Measurements from ENCODE around the gene NR1D2. TPM values are rescaled to one million over a fixed set of nuclear protein-coding genes. Genes with fewer than 3 reads are reported as not detected.
A peak's percentile ranks its signal among the peaks of the same experiment; 100 is the strongest.

The NR1D2 gene
- total RNA-seq, 6 donors from 2014 or later, result 19.6 to 52.4 (median 38.9) TPM

DNA sequence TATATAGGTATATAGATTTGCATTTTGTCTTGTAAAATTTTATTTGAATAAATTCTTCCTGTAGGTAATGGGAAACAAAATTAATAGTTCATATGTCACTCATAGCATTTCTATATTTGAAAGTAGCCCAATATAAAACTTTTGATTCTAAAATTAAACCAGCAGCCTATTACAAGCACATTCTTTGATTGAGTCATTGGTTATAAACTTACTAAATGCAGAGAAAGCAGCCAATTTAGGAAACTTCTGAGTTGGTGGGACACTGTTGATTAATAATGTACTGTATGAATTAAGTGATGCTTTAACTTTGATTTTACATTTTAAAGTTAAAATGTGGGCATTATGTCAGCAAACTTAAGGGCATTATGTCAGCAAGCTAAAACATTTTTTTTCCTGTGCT, 34.5 kb downstream of the NR1D2 start:
- no peaks in the 10 kb centered on the region for H3K27me3 ChIP-seq
- TF ChIP-seq CTCF (IDR thresholded peaks at IDR 0.05) (no peak), POLR2A (IDR thresholded peaks at IDR 0.05) (no peak), POLR2AphosphoS5 (IDR thresholded peaks at IDR 0.05) (no peak), EP300 (IDR thresholded peaks at IDR 0.05) (no peak)
- no peak overlapping the region for H3K27ac ChIP-seq
- no peaks in the 10 kb centered on the region for H3K9me3 ChIP-seq
- no peak for ATAC-seq (ENCODE audit: low FRiP score in 2 of 2)
- DNase-seq, result no peak
- H3K4me3 ChIP-seq, result no peak overlapping the region
- peaks cover 0 to 5% (median 2%) of the 10 kb centered on the region in 4 donors for H3K4me1 ChIP-seq
- peaks cover 0 to 40% (median 9%) of the 10 kb centered on the region in 4 donors for H3K36me3 ChIP-seq

DNA sequence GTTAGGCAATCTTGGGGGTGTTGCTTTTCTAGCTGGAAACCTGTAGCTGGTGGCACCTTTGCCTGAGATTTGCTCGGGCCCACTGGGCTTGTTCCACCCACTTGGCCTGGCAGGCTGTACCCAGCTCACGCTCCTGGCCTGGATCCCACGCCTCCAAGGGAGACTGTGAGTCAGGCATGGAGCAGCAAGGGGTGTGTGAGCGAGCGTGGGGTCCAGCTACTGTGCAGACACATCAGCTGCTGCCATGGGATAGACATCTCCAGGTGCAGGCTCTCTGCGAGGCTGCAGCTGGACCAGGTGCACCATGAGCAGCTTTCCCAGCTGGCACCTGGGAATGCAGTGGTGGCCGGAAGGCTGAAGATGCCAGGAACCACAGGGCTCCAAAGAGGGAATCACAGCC, 36.0 kb downstream of the NR1D2 start:
- no peaks in the 10 kb centered on the region for H3K27me3 ChIP-seq
- ATAC-seq (ENCODE audit: low FRiP score in 2 of 2) (peak in 1 of 2 donors; percentile 51), DNase-seq (peak in 1 of 2 donors; percentile 45)
- peaks cover 0 to 29% (median 9%) of the 10 kb centered on the region in 4 donors for H3K36me3 ChIP-seq
- no peak overlapping the region for H3K4me3 ChIP-seq
- no peaks in the 10 kb centered on the region for H3K9me3 ChIP-seq
- H3K4me1 ChIP-seq, result peaks cover 0 to 5% (median 2%) of the 10 kb centered on the region in 4 donors
- WGBS, 2 donors, result 89 to 94% methylated on average over 6 of the region's 7 CpGs
- H3K27ac ChIP-seq, result no peak overlapping the region
- no peak for TF ChIP-seq EP300 (IDR thresholded peaks at IDR 0.05)

DNA sequence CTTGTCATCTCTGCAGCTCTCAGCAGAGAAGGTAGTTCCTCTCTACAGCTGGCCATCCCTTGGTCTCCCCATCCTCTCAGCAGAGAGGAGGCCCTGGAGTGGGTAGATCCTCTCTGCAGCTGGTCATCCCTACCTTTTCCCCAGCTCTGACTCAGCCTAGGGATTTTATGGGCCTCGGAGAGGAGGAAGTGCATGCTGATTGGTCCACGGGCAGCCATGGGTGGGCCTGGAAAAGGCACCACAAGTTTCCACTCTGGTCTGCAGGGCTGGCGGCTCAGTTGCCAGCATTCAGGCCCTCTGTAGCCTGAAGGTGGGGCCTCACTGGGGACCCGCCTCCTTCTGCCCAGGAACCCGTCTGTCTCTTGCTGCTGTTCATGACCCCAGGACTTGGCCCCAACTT, 36.9 kb downstream of the NR1D2 start:
- Histone ChIP-seq H3K4me3 (no peak overlapping the region), H3K27me3 (no peaks in the 10 kb centered on the region), H3K4me1 (peaks cover 0 to 5% (median 2%) of the 10 kb centered on the region in 4 donors), H3K27ac (no peak overlapping the region), H3K9me3 (no peaks in the 10 kb centered on the region), H3K36me3 (peaks cover 0 to 21% (median 9%) of the 10 kb centered on the region in 4 donors)
- 87 to 100% methylated on average over 1 to 5 of the region's 5 CpGs for WGBS, 2 donors
- no peak for DNase-seq
- TF ChIP-seq POLR2AphosphoS5 (IDR thresholded peaks at IDR 0.05) (no peak), EP300 (IDR thresholded peaks at IDR 0.05) (no peak), CTCF (IDR thresholded peaks at IDR 0.05) (no peak), POLR2A (IDR thresholded peaks at IDR 0.05) (no peak)
- peak; percentile 11 to 37 for ATAC-seq (ENCODE audit: low FRiP score in 2 of 2)

DNA sequence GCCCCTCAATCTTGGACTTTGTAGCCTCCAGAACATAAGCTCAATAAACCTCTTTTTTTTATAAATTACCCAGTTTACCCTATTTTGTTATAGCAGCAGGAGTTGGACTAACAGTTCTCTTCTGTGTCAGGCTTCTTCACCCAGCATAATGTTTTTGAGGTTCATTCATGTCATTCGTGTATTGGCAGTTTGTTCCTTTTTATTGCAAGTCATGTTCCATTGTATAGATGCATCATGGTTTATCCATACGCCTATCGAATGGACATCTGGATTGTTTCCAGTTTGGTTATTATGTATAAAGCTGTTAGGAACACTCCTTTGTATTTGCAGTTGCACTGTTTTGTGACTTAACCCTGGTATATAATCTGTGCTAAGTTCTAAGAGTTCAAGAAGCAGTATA, 39.8 kb downstream of the NR1D2 start:
- DNase-seq (no peak), ATAC-seq (ENCODE audit: low FRiP score in 2 of 2) (no peak)
- Histone ChIP-seq H3K27ac (no peak overlapping the region), H3K4me1 (peaks cover 0 to 2% (median 1%) of the 10 kb centered on the region in 4 donors), H3K4me3 (no peak overlapping the region), H3K9me3 (no peaks in the 10 kb centered on the region), H3K36me3 (peaks cover 0 to 3% (median 0%) of the 10 kb centered on the region in 4 donors), H3K27me3 (no peaks in the 10 kb centered on the region)
- WGBS, 2 donors, result 93% methylated on average over 3 of the region's 3 CpGs
- TF ChIP-seq EP300 (IDR thresholded peaks at IDR 0.05), result no peak
- TF ChIP-seq CTCF (IDR thresholded peaks at IDR 0.05), result no peak
- no peak for TF ChIP-seq POLR2AphosphoS5 (IDR thresholded peaks at IDR 0.05)
- TF ChIP-seq POLR2A (IDR thresholded peaks at IDR 0.05), result no peak

GRCh38 chr3:23985747-23986544, 40.9 kb downstream of the NR1D2 start:
- H3K4me1 ChIP-seq, result no peaks in the 10 kb centered on the region
- ATAC-seq (ENCODE audit: low FRiP score in 2 of 2), result no peak
- no peak overlapping the region for H3K4me3 ChIP-seq
- H3K36me3 ChIP-seq, result peaks cover 0 to 3% (median 0%) of the 10 kb centered on the region in 4 donors
- WGBS, 2 donors, result 65 to 79% methylated on average over 1 of the region's 1 CpG
- no peaks in the 10 kb centered on the region for H3K9me3 ChIP-seq
- H3K27me3 ChIP-seq, result no peaks in the 10 kb centered on the region
- DNase-seq, result no peak
- no peak overlapping the region for H3K27ac ChIP-seq
- TF ChIP-seq POLR2AphosphoS5 (IDR thresholded peaks at IDR 0.05), result no peak
- no peak for TF ChIP-seq EP300 (IDR thresholded peaks at IDR 0.05)
- no peak for TF ChIP-seq POLR2A (IDR thresholded peaks at IDR 0.05)
- TF ChIP-seq CTCF (IDR thresholded peaks at IDR 0.05), result no peak

All from upper lobe of left lung (tissue), 6 donors.